ENCODE data around the gene DGKB.

Gene DGKB

GRCh38 chr7:14258441-14258840, 644.1 kb downstream of the DGKB start:
- Histone ChIP-seq H3K4me3 (replicated peaks; ENCODE audit: insufficient read depth, low read length) (no peak overlapping the region), H3K27ac (replicated peaks) (no peak overlapping the region), H3K27me3 (ENCODE audit: insufficient read depth, poor library complexity, severe bottlenecking) (no peaks in the 10 kb centered on the region)
- TF ChIP-seq SPI1 (IDR thresholded peaks at IDR 0.05; ENCODE audit: borderline replicate concordance, low read depth) (no peak), CTCF (IDR thresholded peaks at IDR 0.05; ENCODE audit: insufficient read depth, low read length) (no peak), POLR2AphosphoS5 (IDR thresholded peaks at IDR 0.05; ENCODE audit: low read depth) (no peak), GABPA (IDR thresholded peaks at IDR 0.05; ENCODE audit: low read depth) (no peak)
- TF ChIP-seq, protein P1, sequence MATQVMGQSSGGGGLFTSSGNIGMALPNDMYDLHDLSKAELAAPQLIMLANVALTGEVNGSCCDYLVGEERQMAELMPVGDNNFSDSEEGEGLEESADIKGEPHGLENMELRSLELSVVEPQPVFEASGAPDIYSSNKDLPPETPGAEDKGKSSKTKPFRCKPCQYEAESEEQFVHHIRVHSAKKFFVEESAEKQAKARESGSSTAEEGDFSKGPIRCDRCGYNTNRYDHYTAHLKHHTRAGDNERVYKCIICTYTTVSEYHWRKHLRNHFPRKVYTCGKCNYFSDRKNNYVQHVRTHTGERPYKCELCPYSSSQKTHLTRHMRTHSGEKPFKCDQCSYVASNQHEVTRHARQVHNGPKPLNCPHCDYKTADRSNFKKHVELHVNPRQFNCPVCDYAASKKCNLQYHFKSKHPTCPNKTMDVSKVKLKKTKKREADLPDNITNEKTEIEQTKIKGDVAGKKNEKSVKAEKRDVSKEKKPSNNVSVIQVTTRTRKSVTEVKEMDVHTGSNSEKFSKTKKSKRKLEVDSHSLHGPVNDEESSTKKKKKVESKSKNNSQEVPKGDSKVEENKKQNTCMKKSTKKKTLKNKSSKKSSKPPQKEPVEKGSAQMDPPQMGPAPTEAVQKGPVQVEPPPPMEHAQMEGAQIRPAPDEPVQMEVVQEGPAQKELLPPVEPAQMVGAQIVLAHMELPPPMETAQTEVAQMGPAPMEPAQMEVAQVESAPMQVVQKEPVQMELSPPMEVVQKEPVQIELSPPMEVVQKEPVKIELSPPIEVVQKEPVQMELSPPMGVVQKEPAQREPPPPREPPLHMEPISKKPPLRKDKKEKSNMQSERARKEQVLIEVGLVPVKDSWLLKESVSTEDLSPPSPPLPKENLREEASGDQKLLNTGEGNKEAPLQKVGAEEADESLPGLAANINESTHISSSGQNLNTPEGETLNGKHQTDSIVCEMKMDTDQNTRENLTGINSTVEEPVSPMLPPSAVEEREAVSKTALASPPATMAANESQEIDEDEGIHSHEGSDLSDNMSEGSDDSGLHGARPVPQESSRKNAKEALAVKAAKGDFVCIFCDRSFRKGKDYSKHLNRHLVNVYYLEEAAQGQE (IDR thresholded peaks at IDR 0.05; ENCODE audit: insufficient replicate concordance, low read depth): no peak
- DNase-seq (ENCODE audit: low read depth in 1 of 2, low spot score in 1 of 2): no peak

DNA sequence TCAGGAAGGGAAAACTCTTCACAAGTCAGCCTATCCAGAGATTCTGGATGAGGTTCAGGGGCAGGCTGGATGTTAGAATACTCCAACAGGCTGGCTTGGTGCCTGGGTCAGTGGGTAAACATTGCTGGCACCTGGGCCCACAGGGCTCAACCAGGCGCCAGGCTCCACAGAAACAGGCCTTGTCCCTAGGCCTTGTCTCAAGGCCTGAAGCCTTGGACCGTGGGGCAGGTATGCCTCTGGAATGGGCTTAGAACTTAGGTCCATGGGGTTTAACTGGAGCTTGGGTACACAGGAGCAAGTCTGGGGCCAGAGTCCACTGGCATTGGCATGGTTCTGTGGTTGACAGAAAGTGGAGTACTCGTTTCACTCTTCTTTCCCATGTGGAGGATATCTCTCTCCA, 650.1 kb downstream of the DGKB start:
- TF ChIP-seq GABPA (IDR thresholded peaks at IDR 0.05; ENCODE audit: low read depth) (no peak), CTCF (IDR thresholded peaks at IDR 0.05; ENCODE audit: insufficient read depth, low read length) (no peak), SPI1 (IDR thresholded peaks at IDR 0.05; ENCODE audit: borderline replicate concordance, low read depth) (no peak), POLR2AphosphoS5 (IDR thresholded peaks at IDR 0.05; ENCODE audit: low read depth) (no peak)
- TF ChIP-seq, protein P1 (IDR thresholded peaks at IDR 0.05; ENCODE audit: insufficient replicate concordance, low read depth): no peak
- H3K4me3 ChIP-seq (replicated peaks; ENCODE audit: insufficient read depth, low read length): no peak overlapping the region
- H3K27ac ChIP-seq (replicated peaks): no peak overlapping the region
- DNase-seq (ENCODE audit: low read depth in 1 of 2, low spot score in 1 of 2): no peak
- no peaks in the 10 kb centered on the region for H3K27me3 ChIP-seq (ENCODE audit: insufficient read depth, poor library complexity, severe bottlenecking)

DNA sequence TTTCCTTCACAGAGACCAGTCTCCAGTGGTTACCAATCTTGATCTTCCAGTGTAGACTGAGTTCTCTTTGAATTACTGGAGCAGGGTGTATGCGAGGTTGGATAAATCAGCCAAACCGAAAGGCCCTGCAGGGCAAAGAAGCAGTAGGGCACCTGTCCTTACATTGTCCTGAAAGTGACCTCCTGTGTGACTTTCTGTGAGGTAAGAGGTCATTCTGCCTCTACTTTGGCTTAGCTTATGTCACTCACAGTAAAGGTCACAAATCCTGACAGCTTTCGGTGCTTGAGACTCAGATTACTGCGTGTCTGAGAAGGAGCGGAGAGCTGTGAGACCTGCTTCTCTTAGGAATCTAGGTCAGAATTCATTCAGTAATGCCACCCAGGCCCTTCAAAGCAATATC, 660.4 kb downstream of the DGKB start:
- DNase-seq (ENCODE audit: low read depth in 1 of 2, low spot score in 1 of 2): no peak
- Histone ChIP-seq H3K27ac (replicated peaks) (no peak overlapping the region), H3K27me3 (ENCODE audit: insufficient read depth, poor library complexity, severe bottlenecking) (no peaks in the 10 kb centered on the region), H3K4me3 (replicated peaks; ENCODE audit: insufficient read depth, low read length) (no peak overlapping the region)
- TF ChIP-seq POLR2AphosphoS5 (IDR thresholded peaks at IDR 0.05; ENCODE audit: low read depth) (no peak), CTCF (IDR thresholded peaks at IDR 0.05; ENCODE audit: insufficient read depth, low read length) (no peak), GABPA (IDR thresholded peaks at IDR 0.05; ENCODE audit: low read depth) (no peak), SPI1 (IDR thresholded peaks at IDR 0.05; ENCODE audit: borderline replicate concordance, low read depth) (no peak)
- TF ChIP-seq, protein P1 (IDR thresholded peaks at IDR 0.05; ENCODE audit: insufficient replicate concordance, low read depth): no peak
